IMR-90 (cell line): ENCODE results near the gene PXDC1. TPM values are rescaled to one million over a fixed set of nuclear protein-coding genes. Genes with fewer than 3 reads are reported as not detected.

ENCODE experiments used
- ATAC-seq: fragments of 200-7000 bp; cut with Tn5 transposase; 2 replicates; pipeline ENCODE4 v1.9.1; 2020; ENCODE audit warnings: low read depth, mild to moderate bottlenecking, moderate library complexity
- BruUV-seq: library from RNA; stranded (reverse); fragments of 400-500 nt; replicated peaks from 2 replicates; lab custom pipeline; 2021; lab: Mats Ljungman, UMichigan
- CTCF ChIA-PET: fragments of 300-600 bp; formaldehyde crosslinking; extraction: SDS; loops from one replicate; lab custom pipeline; 2021; ENCODE audit warnings: antibody characterized with exemption; lab: Yijun Ruan, JAX
- POLR2A ChIA-PET: fragments of 300-600 bp; sonication (Branson Sonifier 250); formaldehyde crosslinking; loops from one replicate; lab custom pipeline; 2022; ENCODE audit warnings: antibody characterized with exemption; ENCODE audit not compliant: unreplicated experiment; lab: Charles Lee
- DNase-seq: peaks from one replicate; pipeline ENCODE4 v3.0.0; 2013
- H2AFZ ChIP-seq: replicated peaks from 2 replicates; pipeline ENCODE3; 2013; ENCODE audit warnings: low read length, mild to moderate bottlenecking; ENCODE audit not compliant: poor library complexity
- H2AK5ac ChIP-seq: 2 replicates; pipeline ENCODE4 v1.6.1; 2013; ENCODE audit warnings: low read depth, low read length, inconsistent platforms
- H2AK9ac ChIP-seq: replicated peaks from 2 replicates; pipeline ENCODE3; 2013; ENCODE audit warnings: mild to moderate bottlenecking, low read depth, low read length, moderate library complexity; ENCODE audit not compliant: poor library complexity
- H2BK120ac ChIP-seq: 2 replicates; pipeline ENCODE4 v1.6.1; 2013; ENCODE audit warnings: low read depth, low read length, inconsistent platforms
- H2BK15ac ChIP-seq: 3 replicates; pipeline ENCODE4 v1.6.1; 2013; ENCODE audit warnings: low read depth, low read length, inconsistent platforms
- H2BK20ac ChIP-seq: 2 replicates; pipeline ENCODE4 v1.6.1; 2013; ENCODE audit warnings: low read depth, mild to moderate bottlenecking, inconsistent platforms, low read length, moderate library complexity
- H2BK5ac ChIP-seq: 2 replicates; pipeline ENCODE4 v1.6.1; 2013; ENCODE audit warnings: mild to moderate bottlenecking, low read depth, low read length, inconsistent platforms; ENCODE audit not compliant: poor library complexity, severe bottlenecking
- H3K14ac ChIP-seq: replicated peaks from 2 replicates; pipeline ENCODE4 v1.6.1; 2013; ENCODE audit warnings: low read depth, low read length, inconsistent platforms
- H3K18ac ChIP-seq: 2 replicates; pipeline ENCODE4 v1.6.1; 2013; ENCODE audit warnings: low read depth, low read length, control low read depth
- H3K23ac ChIP-seq: 2 replicates; pipeline ENCODE4 v1.6.1; 2013; ENCODE audit warnings: low read depth, low read length, inconsistent platforms
- H3K27ac ChIP-seq: 2 replicates; pipeline ENCODE4 v1.5.1; 2013; ENCODE audit warnings: mild to moderate bottlenecking, control low read depth, low read length; ENCODE audit not compliant: insufficient read depth
- H3K27me3 ChIP-seq: 2 replicates; pipeline ENCODE4 v1.6.1; 2013; ENCODE audit warnings: low read length; ENCODE audit not compliant: control insufficient read depth, insufficient read depth
- H3K36me3 ChIP-seq: 2 replicates; pipeline ENCODE4 v1.6.1; 2013; ENCODE audit warnings: low read length, mixed read lengths; ENCODE audit not compliant: control insufficient read depth, insufficient read depth
- H3K4ac ChIP-seq: 2 replicates; pipeline ENCODE4 v1.6.1; 2013; ENCODE audit warnings: low read depth, low read length, inconsistent platforms
- H3K4me1 ChIP-seq: 2 replicates; pipeline ENCODE4 v1.6.1; 2013; ENCODE audit warnings: low read length, mixed read lengths; ENCODE audit not compliant: control insufficient read depth, insufficient read depth
- H3K4me2 ChIP-seq: 2 replicates; pipeline ENCODE4 v1.6.1; 2013; ENCODE audit warnings: low read depth, mild to moderate bottlenecking, control low read depth, low read length, moderate library complexity
- H3K4me3 ChIP-seq: 2 replicates; pipeline ENCODE4 v1.5.1; 2013; ENCODE audit warnings: low read depth, mild to moderate bottlenecking, control low read depth, low read length, moderate library complexity; ENCODE audit not compliant: insufficient read depth
- H3K56ac ChIP-seq: 2 replicates; pipeline ENCODE4 v1.6.1; 2013; ENCODE audit warnings: low read length, inconsistent platforms; ENCODE audit not compliant: insufficient read depth; ENCODE audit errors: extremely low read depth
- H3K79me1 ChIP-seq, 2 experiments: 2 replicates each; pipeline ENCODE4 v1.6.1; 2013; ENCODE audit warnings: low read length in 2 of 2, inconsistent platforms in 1 of 2, low read depth in 1 of 2
- H3K9ac ChIP-seq: 2 replicates; pipeline ENCODE4 v1.6.1; 2013; ENCODE audit warnings: low read depth, low read length, control low read depth
- H3K9me1 ChIP-seq: 2 replicates; pipeline ENCODE4 v1.6.1; 2013; ENCODE audit warnings: low read length, inconsistent platforms; ENCODE audit not compliant: insufficient read depth
- H3K9me3 ChIP-seq: 2 replicates; pipeline ENCODE4 v1.6.1; 2013; ENCODE audit warnings: low read length; ENCODE audit not compliant: control insufficient read depth, insufficient read depth
- H4K20me1 ChIP-seq: 2 replicates; pipeline ENCODE4 v1.6.1; 2013; ENCODE audit warnings: low read length, inconsistent platforms; ENCODE audit not compliant: insufficient read depth
- H4K5ac ChIP-seq: 2 replicates; pipeline ENCODE4 v1.6.1; 2013; ENCODE audit warnings: mild to moderate bottlenecking, low read depth, low read length, control low read depth
- H4K8ac ChIP-seq, 2 experiments: 2 replicates each; pipeline ENCODE4 v1.6.1; 2013; ENCODE audit warnings: low read depth in 2 of 2, low read length in 2 of 2, control low read depth in 1 of 2, inconsistent platforms in 1 of 2
- H4K91ac ChIP-seq: 2 replicates; pipeline ENCODE4 v1.6.1; 2013; ENCODE audit warnings: low read depth, low read length, inconsistent platforms; ENCODE audit not compliant: insufficient read depth
- BHLHE40 ChIP-seq: fragments of 150-350 bp; IDR thresholded peaks from 2 replicates; pipeline ENCODE4 v1.6.1; 2016; ENCODE audit warnings: mild to moderate bottlenecking, low read depth, low read length
- CEBPB ChIP-seq: IDR thresholded peaks from 2 replicates; pipeline ENCODE4 v1.6.1; 2012; ENCODE audit warnings: low read depth, low read length, improper control_type of control experiment
- CHD1 ChIP-seq: IDR thresholded peaks from 2 replicates; pipeline ENCODE4 v1.6.1; 2012; ENCODE audit warnings: low read depth, low read length, improper control_type of control experiment
- CTCF ChIP-seq: conservative IDR thresholded peaks from 2 replicates; pipeline ENCODE4 v1.5.1; 2012; ENCODE audit warnings: mild to moderate bottlenecking, low read depth, low read length, improper control_type of control experiment
- ELK1 ChIP-seq: fragments of 150-350 bp; IDR thresholded peaks from 2 replicates; pipeline ENCODE4 v1.6.1; 2016; ENCODE audit warnings: low read depth, mild to moderate bottlenecking, low read length, moderate library complexity, borderline replicate concordance
- FOS ChIP-seq: fragments of 150-350 bp; IDR thresholded peaks from 2 replicates; pipeline ENCODE4 v1.6.1; 2016; ENCODE audit warnings: low read depth, low read length
- MAFK ChIP-seq: IDR thresholded peaks from 2 replicates; pipeline ENCODE4 v1.6.1; 2012; ENCODE audit warnings: low read depth, low read length, improper control_type of control experiment
- MAZ ChIP-seq: IDR thresholded peaks from 2 replicates; pipeline ENCODE4 v1.6.1; 2012; ENCODE audit warnings: low read depth, mild to moderate bottlenecking, low read length, improper control_type of control experiment, moderate library complexity, borderline replicate concordance
- MXI1 ChIP-seq: IDR thresholded peaks from 2 replicates; pipeline ENCODE4 v1.6.1; 2012; ENCODE audit warnings: low read depth, mild to moderate bottlenecking, low read length, moderate library complexity, borderline replicate concordance
- POLR2A ChIP-seq: IDR thresholded peaks from 2 replicates; pipeline ENCODE4 v1.6.1; 2012; ENCODE audit warnings: mild to moderate bottlenecking, low read depth, low read length
- RAD21 ChIP-seq: IDR thresholded peaks from 2 replicates; pipeline ENCODE4 v1.6.1; 2012; ENCODE audit warnings: low read length, improper control_type of control experiment
- RCOR1 ChIP-seq: IDR thresholded peaks from 2 replicates; pipeline ENCODE4 v1.6.1; 2012; ENCODE audit warnings: mild to moderate bottlenecking, low read length, improper control_type of control experiment; ENCODE audit not compliant: insufficient replicate concordance
- RFX5 ChIP-seq: IDR thresholded peaks from 2 replicates; pipeline ENCODE4 v1.8.0; 2012; ENCODE audit warnings: low read depth, mild to moderate bottlenecking, low read length, moderate library complexity
- SMC3 ChIP-seq: fragments of 150-350 bp; IDR thresholded peaks from 2 replicates; pipeline ENCODE4 v1.6.1; 2016; ENCODE audit warnings: low read depth, mild to moderate bottlenecking, antibody characterized with exemption, low read length, moderate library complexity
- WGBS, 2 experiments: methylation state at CpG; one replicate each; pipeline versions ENCODE4 v1.1.5 to v1.1.7; 2013; ENCODE audit warnings: missing lambda C conversion rate in 2 of 2; ENCODE audit not compliant: insufficient read length in 1 of 2; ENCODE audit errors: extremely low coverage in 2 of 2; 5-methylcytosine and 5-hydroxymethylcytosine counted together
- dilution Hi-C: fragments of 300-500 bp; cut with HindIII; formaldehyde crosslinking; loops from one replicate; pipeline ENCODE4 v1.14.3; 2018; ENCODE audit warnings: low sequenced_read_pairs; ENCODE audit not compliant: unreplicated experiment
- in situ Hi-C: fragments of 300-500 bp; cut with MboI; formaldehyde crosslinking; loops from 3 replicates; pipeline ENCODE4 v1.14.3; 2019; ENCODE audit warnings: low sequenced_read_pairs, inconsistent platforms, mixed read lengths
- intact Hi-C: fragments of 100-400 bp; cut with micrococcal nuclease; formaldehyde crosslinking; loops from 2 replicates; pipeline ENCODE4 v1.10.0; 2022
- polyA plus RNA-seq, 3 experiments: library from polyadenylated mRNA; depleted of rRNA; stranded (reverse); fragments of >200 nt; gene quantifications; 2 replicates each; pipeline ENCODE4 v1.2.3, GENCODE V29; 2012; ENCODE audit warnings: low replicate concordance in 1 of 3
- total RNA-seq: library from RNA; depleted of rRNA; stranded (reverse); fragments of >200 nt; gene quantifications from 2 replicates; pipeline ENCODE4 v1.2.3, GENCODE V29; 2012
- TF ChIP-seq, protein P1 (sequence below): fragments of 150-350 bp; IDR thresholded peaks from 2 replicates; pipeline ENCODE4 v1.6.1; 2017; ENCODE audit warnings: mild to moderate bottlenecking, antibody characterized with exemption, low read length, low read depth

The PXDC1 gene
- total and polyA plus RNA-seq, 2 of the 4 experiments (the other 2 are of a cell fraction): 63.3 to 72.2 TPM

- no peak overlapping the region for H4K8ac ChIP-seq
- H4K20me1 ChIP-seq: no peaks in the 10 kb centered on the region
- H3K18ac ChIP-seq: no peak overlapping the region
- H2AK5ac ChIP-seq: peak overlapping the region; percentile 50; the same call in 1 of the 2 replicates
- ATAC-seq (no peak), DNase-seq (no peak)
- no peak overlapping the region for H2AK9ac ChIP-seq
- H4K5ac ChIP-seq: no peak overlapping the region
- H3K56ac ChIP-seq: no peak overlapping the region
- no peak overlapping the region for H3K4ac ChIP-seq
- no peak overlapping the region for H2AFZ ChIP-seq
- ChIA-PET CTCF (no interaction called here), POLR2A (no interaction called here)
- H3K36me3 ChIP-seq: no peaks in the 10 kb centered on the region
- peaks cover 11% of the 10 kb centered on the region for H3K9me1 ChIP-seq
- dilution Hi-C loops (no loop called here), in situ Hi-C loops (no loop called here), intact Hi-C loops (no loop called here)
- no peaks in the 10 kb centered on the region for H3K27me3 ChIP-seq
- no TSS peak for BruUV-seq
- no peak overlapping the region for H3K9ac ChIP-seq
- H2BK15ac ChIP-seq: no peak overlapping the region
- no peak overlapping the region for H3K4me2 ChIP-seq
- no peak overlapping the region for H3K14ac ChIP-seq
- 96% methylated on average over 7 of the region's 26 CpGs; no CpG with 5 or more reads in 1 of the 2 experiments for WGBS, 2 experiments
- H2BK20ac ChIP-seq: no peak overlapping the region; the same call in 1 of the 2 replicates
- no peaks in the 10 kb centered on the region for H3K79me1 ChIP-seq
- H2BK5ac ChIP-seq: no peak overlapping the region
- peaks cover 23% of the 10 kb centered on the region for H3K4me1 ChIP-seq
- H2BK120ac ChIP-seq: no peak overlapping the region
- no peak overlapping the region; the same call in 1 of the 2 replicates for H4K91ac ChIP-seq
- no peak overlapping the region for H3K27ac ChIP-seq
- H3K23ac ChIP-seq: no peak overlapping the region
- H3K4me3 ChIP-seq: no peak overlapping the region
- no peaks in the 10 kb centered on the region for H3K9me3 ChIP-seq
- TF ChIP-seq ELK1 (no peak), POLR2A (no peak), BHLHE40 (no peak), FOS (no peak), CEBPB (no peak), CHD1 (no peak), MXI1 (no peak), CTCF (no peak), RFX5 (no peak), RCOR1 (no peak), MAFK (no peak), SMC3 (no peak), MAZ (no peak), RAD21 (no peak)
- TF ChIP-seq, protein P1, sequence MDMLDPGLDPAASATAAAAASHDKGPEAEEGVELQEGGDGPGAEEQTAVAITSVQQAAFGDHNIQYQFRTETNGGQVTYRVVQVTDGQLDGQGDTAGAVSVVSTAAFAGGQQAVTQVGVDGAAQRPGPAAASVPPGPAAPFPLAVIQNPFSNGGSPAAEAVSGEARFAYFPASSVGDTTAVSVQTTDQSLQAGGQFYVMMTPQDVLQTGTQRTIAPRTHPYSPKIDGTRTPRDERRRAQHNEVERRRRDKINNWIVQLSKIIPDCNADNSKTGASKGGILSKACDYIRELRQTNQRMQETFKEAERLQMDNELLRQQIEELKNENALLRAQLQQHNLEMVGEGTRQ: no peak
These were observed 33.6 kb upstream of the PXDC1 start for GRCh38 chr6:3784885-3785744.
